Tongue (tissue), 2 donors: ENCODE measurements around the gene MT1H. TPM values are rescaled to one million over a fixed set of nuclear protein-coding genes. Genes with fewer than 3 reads are reported as not detected.

ENCODE experiments used
- DNase-seq: peaks from one replicate; pipeline ENCODE4 v3.0.0-alpha.2; 2015
- total RNA-seq: library from RNA; depleted of rRNA; stranded (reverse); fragments of >200 nt; gene quantifications from one replicate; pipeline ENCODE4 v1.2.3, GENCODE V29; 2014

Gene MT1H
- total RNA-seq, 1 donor from 2014 or later = not detected

DNA sequence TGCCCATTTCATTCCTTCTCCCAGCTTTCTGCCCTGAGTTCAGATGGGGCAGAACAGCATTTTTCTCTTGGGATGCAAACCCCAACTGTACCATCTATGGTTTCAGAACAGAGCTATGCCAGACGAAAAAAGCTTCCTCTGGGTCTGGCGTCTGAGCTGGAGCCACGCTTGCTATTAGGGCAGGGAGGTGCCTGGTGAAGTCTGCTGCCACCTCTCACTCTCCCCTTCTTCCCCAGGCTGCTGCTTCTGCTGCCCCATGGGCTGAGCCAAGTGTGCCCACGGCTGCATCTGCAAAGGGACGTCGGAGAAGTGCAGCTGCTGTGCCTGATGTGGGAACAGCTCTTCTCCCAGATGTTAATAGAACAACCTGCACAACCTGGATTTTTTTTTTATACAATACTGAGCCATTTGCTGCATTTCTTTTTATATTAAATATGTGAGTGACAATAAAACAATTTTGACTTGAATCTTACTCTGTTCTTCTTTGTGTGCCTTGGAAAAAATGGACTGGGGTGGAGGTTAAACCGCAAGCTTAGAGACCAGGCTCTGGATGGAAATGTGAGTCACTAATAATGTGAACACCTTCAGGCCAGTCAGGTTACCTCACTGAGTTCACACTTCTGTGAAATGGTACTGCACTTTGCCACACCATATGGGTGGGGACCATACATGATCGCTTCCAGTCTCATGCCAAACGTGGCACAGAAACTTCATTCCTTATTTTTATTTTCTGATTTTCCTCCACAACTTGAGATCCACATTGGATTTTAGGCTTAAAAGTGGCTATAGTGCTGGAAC is 32.8 kb upstream of the MT1H start:
- no peak for DNase-seq

DNA sequence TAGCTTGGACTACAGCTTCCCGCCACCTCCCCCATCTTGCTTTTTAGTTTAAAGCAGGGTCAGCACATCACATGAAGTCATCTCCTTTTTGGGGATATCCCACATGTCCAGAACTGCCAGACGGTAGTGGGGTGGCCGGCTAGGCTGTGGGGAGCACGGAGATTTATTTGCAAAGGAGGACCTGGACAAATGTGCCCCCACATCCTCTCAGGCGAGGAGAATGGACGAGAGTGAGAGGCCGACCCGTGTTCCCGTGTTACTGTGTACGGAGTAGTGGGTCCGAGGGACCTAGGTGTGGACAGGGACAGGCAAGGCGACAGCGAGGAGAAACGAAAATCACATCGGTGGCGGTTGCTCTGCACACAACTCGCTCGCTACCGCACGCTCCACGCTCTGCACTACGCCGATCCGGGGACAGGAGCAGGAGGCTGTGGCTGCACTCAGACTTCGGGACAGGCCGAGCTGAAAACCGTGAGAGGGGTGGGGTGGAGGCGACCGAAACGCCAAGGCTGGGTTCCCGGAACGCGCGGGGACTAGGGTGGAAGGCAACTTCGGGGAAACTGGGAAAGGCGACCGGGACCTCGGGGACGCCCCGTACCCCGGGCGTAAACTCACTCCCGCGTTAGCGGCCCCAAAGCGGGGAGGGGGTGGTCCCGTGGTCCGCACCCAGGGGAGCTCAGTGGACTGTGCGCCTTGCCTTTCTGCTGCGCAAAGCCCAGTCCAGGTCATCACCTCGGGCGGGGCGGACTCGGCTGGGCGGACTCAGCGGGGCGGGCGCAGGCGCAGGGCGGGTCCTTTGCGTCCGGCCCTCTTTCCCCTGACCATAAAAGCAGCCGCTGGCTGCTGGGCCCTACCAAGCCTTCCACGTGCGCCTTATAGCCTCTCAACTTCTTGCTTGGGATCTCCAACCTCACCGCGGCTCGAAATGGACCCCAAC is 31.5 kb upstream of the MT1H start, which contains the start of gene MT1A:
TSS of gene MT1A (plus strand) at position 853 of the 937 bp plus-strand sequence. CDS start at position 926, 73 bp downstream.
- peak; percentile 32 for DNase-seq

DNA sequence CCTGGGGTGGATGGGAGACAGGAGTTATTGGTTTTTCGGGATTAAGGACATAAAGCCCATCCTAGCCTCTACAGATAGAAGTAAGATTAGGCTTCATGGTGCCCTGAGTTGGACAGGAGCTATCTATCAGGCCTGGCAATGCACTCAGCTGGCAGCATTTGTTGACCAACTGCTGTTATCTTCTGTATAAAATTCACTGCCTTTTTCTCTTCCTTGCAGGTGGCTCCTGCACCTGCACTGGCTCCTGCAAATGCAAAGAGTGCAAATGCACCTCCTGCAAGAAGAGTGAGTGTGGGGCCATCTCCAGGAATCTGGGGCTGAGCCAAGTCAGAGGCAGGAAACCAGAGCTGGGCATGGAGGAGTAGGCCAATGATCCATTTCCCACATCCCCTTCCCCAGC is 30.6 kb upstream of the MT1H start:
- no peak for DNase-seq

DNA sequence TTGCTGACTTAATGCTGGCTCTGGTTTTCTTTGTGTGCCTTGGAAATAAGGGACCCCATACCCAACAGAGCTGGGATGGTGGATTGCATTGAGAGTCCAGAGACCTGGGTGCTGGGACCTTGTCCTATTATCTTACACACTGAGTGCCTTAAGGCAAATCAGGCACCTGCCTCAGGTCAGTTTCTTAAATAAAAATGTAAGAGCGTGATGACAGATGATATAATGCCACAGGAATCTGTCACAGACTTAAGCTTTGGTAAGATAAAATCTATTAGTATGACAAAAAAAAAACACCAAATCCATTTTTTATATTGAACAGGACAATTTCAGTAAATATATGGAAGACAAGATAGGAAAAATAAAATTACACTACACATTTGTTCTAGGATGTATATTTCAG is 29.5 kb upstream of the MT1H start:
- DNase-seq = no peak

DNA sequence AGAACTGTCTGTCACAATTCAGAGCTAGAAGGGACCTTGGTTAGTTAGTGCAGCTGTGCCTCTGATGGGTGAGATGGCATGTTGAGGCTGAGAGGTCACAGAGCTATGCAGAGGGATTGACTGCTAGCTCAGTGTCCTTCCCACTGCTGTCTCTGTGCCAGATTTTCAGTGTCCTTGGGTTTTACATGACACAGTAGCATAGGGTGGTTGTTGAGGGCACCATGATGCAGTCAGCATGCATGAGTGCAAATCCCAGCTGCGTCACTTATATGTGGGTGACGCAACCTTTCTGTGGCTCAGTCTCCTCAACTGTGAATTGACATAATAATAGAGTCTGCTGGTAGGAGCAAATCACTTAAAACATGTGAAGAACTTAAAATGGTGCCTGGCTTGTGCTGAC is 28.4 kb upstream of the MT1H start:
- DNase-seq = no peak

DNA sequence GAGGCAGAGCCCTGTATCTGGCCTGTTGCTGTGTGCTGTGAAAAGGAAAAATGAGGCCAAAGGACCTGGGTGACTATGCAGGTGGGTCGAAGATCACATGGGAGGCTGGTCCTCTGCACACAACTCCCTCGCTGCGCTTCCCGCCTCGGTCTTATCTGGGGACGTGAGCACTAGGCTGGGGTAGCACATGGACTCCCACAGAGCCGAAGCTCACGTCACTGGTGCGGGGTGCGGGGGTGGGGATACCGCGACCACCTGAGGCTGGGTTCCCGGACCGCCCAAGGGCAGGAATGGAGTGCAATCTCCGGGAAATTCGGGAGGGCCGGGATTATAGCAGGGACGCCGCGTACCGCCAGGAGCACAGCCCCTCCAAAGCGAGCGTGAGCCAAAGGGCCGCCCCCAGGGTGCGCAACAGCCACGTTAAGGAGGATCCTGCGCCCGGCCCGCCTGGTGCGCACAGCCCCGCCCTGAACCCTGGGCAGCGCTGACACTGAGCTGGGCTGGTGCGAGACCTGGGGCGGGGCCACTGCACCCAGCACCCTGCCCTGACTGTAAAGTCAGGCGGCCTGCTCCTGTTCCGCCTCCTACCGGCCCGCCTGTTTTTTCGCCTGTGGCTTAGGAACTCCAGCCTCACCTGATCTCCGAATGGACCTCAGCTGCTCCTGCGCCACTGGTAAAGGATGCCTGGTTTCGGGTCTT is 26.4 kb upstream of the MT1H start:
- DNase-seq = peak; percentile 24

DNA sequence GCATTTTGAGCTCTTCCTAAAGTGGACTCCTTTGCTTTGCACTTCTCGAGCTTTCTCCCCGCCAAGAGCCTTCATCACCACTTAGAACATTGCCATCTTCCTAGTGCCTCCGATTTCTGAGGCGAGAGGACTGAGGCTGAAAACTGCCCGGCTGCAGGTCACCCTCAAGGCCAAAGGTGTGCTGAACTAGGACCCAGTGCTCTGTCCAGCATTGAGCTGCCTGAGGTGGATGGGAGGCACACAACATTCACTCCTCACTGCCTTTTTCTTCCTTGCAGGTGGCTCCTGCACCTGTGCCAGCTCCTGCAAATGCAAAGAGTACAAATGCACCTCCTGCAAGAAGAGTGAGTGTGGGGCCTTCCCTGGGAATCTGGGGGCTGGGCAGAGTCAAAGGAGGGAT is 25.8 kb upstream of the MT1H start:
- DNase-seq = no peak

DNA sequence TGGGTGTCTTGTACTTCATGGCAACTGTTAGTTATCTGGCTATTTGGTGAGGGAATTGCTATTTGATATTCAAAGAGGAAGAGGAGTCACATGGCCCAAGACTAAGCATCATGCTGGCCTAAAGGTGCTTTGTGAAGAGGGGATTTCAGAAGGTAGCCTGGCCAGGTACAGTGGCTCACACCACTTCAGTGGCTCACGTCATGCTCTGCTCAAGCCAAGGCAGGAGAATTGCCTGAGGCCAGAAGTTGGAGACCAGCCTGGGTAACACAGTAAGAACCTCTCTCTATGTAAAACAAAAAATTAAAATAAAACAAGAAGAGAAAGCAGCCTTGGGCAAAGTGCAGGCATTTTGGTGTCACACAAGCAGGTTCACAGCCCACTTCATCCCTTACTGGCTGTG is 24.3 kb upstream of the MT1H start:
- DNase-seq = no peak

DNA sequence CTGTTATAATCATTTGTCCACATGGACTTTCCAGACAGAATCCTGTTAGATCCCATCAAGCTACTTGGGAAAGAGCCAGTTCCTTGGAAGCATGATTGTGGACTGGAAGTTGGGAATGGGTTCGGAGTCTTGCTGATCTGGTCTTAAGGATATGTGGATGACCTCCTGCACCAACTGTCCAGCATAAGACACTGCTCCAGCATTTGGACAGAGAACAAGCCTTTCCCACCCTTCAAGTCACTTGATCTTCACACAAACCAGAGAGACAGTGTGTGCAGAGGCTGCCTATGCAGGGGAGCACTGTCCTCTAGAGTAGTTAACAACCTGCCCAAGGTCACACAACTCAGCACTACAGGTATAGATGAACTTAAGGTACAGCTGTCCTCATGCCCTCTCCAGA is 23.8 kb upstream of the MT1H start:
- DNase-seq = no peak

DNA sequence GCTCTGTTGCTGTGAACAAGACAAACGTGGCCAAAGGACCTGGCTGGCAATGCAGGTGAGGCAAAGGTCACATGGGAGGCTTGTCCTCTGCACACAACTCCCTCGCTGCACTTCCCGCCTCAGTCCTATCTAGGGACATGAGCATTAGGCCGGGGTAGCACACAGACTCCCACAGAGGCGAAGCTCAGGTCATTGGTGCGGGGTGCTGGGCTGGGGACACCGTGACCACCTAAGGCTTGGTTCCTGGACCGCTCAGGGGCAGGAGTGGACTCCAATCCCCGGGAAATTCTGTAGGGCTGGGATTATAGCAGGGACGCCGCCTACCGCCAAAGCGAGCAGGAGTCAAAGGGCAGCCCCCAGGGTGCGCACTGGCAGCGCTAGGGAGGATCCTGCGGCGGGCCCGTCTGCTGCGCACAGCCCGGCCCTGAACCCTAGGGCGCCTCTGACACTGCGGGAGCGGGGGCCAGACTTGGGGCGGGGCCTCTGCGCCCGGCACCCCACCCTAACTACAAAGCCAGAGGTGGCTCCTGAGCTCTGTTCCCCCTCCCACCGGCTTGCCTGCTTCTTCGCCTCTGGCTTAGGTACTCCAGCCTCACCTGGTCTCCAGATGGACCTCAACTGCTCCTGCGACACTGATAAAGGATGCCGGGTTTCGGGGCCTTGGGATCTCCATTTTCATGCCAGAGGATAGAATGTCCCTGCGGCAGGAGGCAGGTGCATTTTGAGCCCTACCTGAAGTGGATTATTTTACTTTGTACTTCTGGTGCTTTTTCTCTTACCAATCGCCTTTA is 21.8 kb upstream of the MT1H start:
- no peak for DNase-seq

DNA sequence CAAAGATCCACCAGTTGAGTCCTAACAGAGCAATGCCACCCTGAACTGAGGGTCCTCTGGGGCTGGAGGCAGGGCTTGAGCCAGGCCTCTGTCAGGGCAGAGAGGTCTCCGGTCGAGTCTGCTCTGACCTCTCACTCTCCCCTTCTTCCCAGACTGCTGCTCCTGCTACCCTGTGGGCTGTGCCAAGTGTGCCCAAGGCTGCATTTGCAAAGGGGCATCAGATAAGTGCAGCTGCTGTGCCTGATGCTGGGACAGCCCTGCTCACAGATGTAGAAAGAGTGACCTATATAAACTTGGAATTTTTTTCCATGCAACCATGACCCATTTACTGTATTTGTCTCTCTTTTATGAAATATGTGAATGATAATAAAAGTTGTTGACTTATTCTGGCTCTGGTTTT is 20.3 kb upstream of the MT1H start:
- no peak for DNase-seq

DNA sequence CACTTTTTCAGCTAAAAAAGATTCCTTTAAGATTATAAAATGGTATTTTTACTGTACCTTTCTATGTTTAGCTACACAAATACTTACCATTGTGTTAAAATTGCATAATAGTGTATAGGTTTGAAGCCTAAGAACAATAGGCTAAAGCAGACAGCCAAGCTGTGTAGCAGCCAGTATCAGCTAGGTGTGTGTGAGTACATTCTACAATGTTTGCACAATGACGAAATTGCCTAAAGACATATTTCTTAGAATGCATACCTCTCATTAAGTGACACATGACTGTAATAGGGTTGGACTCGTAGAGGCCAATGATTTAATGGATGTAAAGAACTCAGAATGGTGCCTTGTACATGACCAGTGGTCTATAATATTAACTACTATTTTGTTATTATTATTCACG is 19.8 kb upstream of the MT1H start:
- DNase-seq = no peak

DNA sequence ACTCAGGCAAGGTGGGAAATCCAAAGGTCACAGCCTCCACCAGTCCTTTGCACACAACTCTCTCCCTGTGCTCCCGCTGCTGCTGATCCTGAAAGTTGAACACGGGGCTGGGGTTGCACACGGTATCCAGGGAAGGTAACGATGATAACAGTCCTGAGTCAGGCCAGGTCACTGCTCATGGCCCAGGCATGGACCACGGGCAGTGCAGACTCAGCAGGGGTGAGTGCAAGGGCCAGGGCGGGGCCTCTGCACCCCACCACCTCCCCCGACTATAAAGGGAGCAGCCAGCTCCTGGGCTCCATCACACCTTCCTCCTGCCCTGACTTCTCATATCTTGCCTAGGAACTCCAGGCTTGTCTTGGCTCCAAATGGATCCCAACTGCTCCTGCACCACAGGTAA is 18.0 kb upstream of the MT1H start, which contains the start of gene MT1B:
TSS of gene MT1B (plus strand) at position 301 of the 400 bp plus-strand sequence. CDS start at position 369, 68 bp downstream.
- DNase-seq = no peak

DNA sequence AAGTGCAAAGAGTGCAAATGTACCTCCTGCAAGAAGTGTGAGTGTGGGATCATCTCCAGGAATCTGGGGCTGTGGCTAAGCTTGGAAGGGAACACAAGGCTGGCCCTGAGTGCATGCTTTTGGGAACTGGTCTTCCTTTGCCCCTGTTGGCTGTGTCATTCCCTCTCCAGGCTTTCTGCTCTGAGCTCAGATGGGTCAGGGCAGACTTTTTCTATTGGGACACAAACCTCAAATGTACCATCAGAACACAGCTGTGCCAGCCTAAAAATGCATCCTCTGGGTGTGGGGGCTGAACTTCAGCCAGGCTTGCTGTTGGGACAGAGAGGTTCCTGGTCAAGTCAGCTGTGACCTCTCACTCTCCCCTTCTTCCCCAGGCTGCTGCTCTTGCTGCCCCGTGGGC is 17.0 kb upstream of the MT1H start:
- DNase-seq = no peak

DNA sequence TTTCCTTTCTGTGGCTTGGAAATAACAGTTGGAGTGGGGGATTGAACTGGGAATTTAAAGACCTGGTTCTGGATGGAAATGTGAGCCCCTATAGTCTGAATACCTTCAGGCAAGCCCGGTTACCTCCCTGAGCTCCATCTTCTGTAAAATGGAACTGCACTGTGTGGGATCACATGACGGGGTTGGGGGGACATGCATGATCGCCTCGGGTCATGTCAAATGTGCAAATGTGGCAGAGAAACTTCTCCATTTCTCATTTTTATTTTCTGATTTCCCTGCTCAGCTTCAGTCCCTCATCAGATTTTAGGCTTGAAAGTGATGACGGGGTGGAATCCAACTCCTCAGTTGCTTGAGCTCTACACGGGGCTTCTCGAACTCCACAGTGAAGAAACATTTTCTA is 16.4 kb upstream of the MT1H start:
- DNase-seq = no peak

DNA sequence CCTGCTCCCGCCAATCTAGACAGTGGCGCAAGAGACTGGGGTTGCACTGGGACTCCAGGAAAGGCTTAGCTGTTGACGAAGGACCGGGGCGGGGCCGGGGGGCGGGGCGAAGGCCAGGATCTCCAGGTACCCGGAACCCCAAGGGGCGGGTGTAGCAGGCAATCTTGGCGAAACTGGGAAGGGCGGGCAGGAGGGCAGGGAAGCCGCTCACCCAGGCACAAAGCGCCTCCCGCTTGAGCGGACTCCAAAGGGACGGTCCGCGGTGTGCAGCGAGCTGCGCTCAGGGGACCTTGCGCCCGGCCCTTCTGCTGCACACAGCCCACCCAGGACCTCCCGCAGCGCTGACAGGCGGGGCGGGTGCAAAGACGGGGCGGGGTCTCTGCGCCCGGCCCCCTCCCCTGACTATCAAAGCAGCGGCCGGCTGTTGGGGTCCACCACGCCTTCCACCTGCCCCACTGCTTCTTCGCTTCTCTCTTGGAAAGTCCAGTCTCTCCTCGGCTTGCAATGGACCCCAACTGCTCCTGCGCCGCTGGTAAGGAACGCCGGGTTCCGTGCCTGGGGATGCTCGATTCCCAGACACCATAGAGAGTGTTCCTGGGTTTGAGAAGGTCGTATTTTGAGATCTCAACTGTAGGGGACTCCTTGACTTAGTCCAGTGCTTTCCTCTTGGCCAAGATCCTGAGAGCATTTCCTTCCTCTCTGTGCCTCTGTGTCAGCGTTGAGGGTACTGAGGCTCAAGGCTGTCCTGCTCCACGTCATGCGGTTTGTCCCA is 11.9 kb upstream of the MT1H start, which contains the start of gene MT1F:
TSS of gene MT1F (plus strand) at position 405 of the 772 bp plus-strand sequence. CDS start at position 505, 100 bp downstream.
- DNase-seq = peak; percentile 47

DNA sequence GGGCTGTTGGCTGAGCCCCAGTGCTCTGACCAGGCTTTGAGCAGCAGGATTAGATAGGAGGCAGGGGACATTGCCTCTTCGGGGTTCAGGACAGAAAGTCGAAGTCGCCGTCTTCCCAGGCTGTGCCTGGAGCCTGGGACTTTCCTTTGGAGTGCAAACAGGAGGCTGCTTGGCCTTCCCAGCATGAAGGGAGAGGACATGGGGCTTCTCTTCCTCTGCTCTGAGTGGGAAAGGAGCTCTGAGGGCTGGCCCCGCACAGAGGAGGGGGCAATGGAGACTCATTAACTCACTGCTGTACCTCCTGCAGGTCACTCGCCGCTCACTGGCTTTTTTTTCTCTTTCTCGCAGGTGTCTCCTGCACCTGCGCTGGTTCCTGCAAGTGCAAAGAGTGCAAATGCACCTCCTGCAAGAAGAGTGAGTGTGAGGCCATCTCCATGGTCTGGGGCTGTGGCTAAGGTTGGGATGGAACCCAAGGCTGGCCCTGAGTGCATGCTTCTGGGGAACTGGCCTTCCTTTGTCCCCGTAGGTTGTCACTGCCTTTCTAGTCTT is 11.2 kb upstream of the MT1H start:
- no peak for DNase-seq

DNA sequence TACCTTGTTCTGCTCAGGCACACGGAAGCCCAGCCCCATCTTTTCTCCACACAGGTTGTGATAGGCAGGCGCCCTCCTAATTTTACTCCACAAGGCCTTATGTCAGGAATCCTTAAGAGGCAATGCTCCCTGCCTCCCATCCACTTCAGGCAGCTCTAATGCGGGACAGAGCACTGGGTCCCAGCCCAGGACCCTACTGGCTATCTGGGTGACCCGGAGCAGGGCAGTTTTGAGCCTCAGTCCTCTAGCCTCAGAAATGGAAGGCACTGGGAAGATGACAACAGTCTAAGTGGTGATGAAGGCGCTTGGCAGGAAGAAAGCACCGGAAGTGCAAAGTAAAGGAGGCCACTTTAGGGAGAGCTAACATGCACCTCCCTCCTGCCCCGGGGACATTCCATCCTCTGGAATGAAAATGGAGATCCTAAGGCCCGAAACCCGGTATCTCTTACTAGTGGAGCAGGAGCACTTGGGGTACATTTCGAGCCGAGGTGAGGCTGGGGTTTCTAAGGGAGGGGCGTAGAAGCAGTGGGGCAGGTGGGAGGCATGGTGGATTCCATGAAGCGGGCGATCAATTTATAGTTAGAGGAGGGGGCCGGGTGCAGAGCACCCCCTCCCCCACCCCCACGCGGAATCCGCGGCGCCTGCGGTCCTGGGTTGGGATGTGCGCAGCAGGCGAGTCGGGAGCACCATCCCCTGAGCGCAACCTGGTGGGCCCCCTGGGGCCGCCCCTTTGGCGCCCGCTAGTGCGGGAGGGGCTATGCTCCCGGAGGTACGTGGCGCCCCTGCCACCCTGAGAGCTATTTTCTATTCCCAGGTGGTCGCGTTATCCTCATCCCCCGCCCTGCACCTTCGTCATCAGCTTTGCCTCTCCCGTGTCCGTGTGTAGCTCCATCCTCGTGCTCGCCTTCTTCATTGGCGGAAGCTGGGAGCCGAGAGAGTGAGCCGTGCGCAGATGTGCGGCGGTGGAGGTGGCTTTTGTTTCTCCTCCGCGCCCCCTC is 7.0 kb upstream of the MT1H start:
- peak; percentile 15 for DNase-seq

DNA sequence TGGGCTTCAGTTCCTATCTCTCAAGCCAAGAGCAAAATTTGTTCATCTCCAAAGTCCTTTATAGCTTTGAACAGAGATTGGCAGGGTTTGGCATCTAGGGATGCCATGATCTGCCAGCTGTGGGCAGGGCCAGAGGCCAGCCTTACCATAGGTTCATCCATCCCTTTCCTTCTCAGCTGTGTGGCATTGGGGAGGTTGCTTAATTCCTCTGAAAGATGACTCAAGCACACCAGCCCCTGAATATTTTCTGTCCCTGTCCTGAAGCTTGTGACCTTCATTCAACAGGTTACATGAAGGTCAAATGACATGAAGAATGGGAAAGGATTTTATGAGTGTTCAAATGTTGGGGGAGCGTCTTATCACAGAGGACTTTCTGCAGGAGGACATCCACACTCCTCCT is 5.1 kb upstream of the MT1H start:
- no peak for DNase-seq
